DND-41 (cell line): Measurements from ENCODE around the gene TYSND1.

Experiments used
- ATAC-seq: fragments of 200-7000 bp; cut with Tn5 transposase; 3 replicates; pipeline ENCODE4 v1.9.1; 2021; ENCODE audit warnings: low read depth; ENCODE audit not compliant: insufficient read depth
- DNase-seq: peaks from one replicate; pipeline ENCODE4 v3.0.0-alpha.2; 2020
- H2AFZ ChIP-seq: 2 replicates; pipeline ENCODE4 v1.6.0; 2012; ENCODE audit warnings: low read depth, low read length
- H3K27ac ChIP-seq: 2 replicates; pipeline ENCODE4 v1.5.1; 2012; ENCODE audit warnings: low read length, inconsistent platforms
- H3K27me3 ChIP-seq: fragments of 200-600 bp; sonication (generic); 2 replicates; pipeline ENCODE4 v1.6.0; 2012; ENCODE audit warnings: low read length, mild to moderate bottlenecking, inconsistent platforms; ENCODE audit not compliant: insufficient read depth, poor library complexity
- H3K36me3 ChIP-seq: 2 replicates; pipeline ENCODE4 v1.5.1; 2012; ENCODE audit warnings: low read length, inconsistent platforms; ENCODE audit not compliant: insufficient read depth
- H3K4me1 ChIP-seq: 2 replicates; pipeline ENCODE4 v1.5.1; 2012; ENCODE audit warnings: mild to moderate bottlenecking, low read length; ENCODE audit not compliant: insufficient read depth
- H3K4me2 ChIP-seq: 2 replicates; pipeline ENCODE4 v1.6.0; 2012; ENCODE audit warnings: mild to moderate bottlenecking, moderate library complexity, low read length, inconsistent platforms; ENCODE audit not compliant: insufficient read depth
- H3K4me3 ChIP-seq, 2 experiments: fragments of 200-600 bp in 1 of 2; shearing (Covaris generic) in 1 of 2; 2 replicates each; pipeline ENCODE4 v1.5.1; 2012 to 2016; ENCODE audit warnings: inconsistent platforms in 2 of 2, low read length in 2 of 2, mild to moderate bottlenecking in 2 of 2, low read depth in 1 of 2, moderate library complexity in 1 of 2
- H3K79me2 ChIP-seq: 2 replicates; pipeline ENCODE4 v1.6.0; 2012; ENCODE audit warnings: low read length, inconsistent platforms; ENCODE audit not compliant: insufficient read depth
- H3K9ac ChIP-seq: 2 replicates; pipeline ENCODE4 v1.6.0; 2012; ENCODE audit warnings: low read depth, mild to moderate bottlenecking, inconsistent platforms, low read length, moderate library complexity
- H3K9me3 ChIP-seq: 2 replicates; pipeline ENCODE4 v1.5.1; 2012; ENCODE audit warnings: low read length, moderate library complexity, mild to moderate bottlenecking, inconsistent platforms; ENCODE audit not compliant: insufficient read depth, severe bottlenecking
- H4K20me1 ChIP-seq: 2 replicates; pipeline ENCODE4 v1.6.0; 2012; ENCODE audit warnings: low read length; ENCODE audit not compliant: insufficient read depth
- CTCF ChIP-seq: IDR thresholded peaks from 2 replicates; pipeline ENCODE4 v1.5.1; 2012; ENCODE audit warnings: borderline replicate concordance, low read length, moderate library complexity, mild to moderate bottlenecking; ENCODE audit not compliant: poor library complexity, severe bottlenecking; ENCODE audit errors: extremely low read depth
- EZH2 ChIP-seq: IDR thresholded peaks from 3 replicates; pipeline ENCODE4 v1.6.1; 2012; ENCODE audit warnings: borderline replicate concordance, low read depth, mild to moderate bottlenecking, moderate library complexity, low read length, inconsistent platforms; ENCODE audit not compliant: severe bottlenecking

The TYSND1 gene

GRCh38 chr10:70166394-70166793, 19.9 kb upstream of the TYSND1 start:
- no peak overlapping the region for H3K9ac ChIP-seq
- no peak overlapping the region for H3K4me2 ChIP-seq
- H3K9me3 ChIP-seq: no peaks in the 10 kb centered on the region
- ATAC-seq: no peak
- no peak overlapping the region for H2AFZ ChIP-seq
- H3K79me2 ChIP-seq: peaks cover 92% of the 10 kb centered on the region
- peaks cover 45% of the 10 kb centered on the region for H3K36me3 ChIP-seq
- H3K27me3 ChIP-seq: no peaks in the 10 kb centered on the region
- no peak overlapping the region for H3K4me3 ChIP-seq
- H3K27ac ChIP-seq: no peak overlapping the region
- peaks cover 74% of the 10 kb centered on the region for H4K20me1 ChIP-seq
- peaks cover 66% of the 10 kb centered on the region for H3K4me1 ChIP-seq
- no peak for TF ChIP-seq CTCF
- TF ChIP-seq EZH2: no peak
- DNase-seq: no peak

DNA sequence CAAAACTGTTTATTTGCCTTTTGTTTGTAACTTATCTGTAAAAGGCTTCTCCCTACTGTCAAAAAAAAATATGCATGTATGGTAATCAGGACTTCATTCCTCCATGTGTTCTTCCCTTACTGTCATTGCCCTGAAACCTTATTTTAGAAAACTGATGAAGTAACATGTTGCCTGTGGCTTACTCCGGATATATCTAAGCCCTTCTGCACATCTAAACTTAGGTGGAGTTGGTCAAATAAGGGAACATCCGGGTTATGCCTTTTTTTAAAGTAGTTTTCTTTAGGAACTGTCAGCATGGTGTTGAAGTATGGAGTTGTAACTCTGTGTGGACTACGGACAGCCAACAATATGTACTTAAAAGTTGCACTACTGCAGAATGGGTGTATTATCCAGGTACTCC, 17.7 kb upstream of the TYSND1 start:
- Histone ChIP-seq H3K27ac (no peak overlapping the region), H3K9me3 (no peaks in the 10 kb centered on the region), H3K4me3 (no peak overlapping the region), H3K79me2 (peaks cover 97% of the 10 kb centered on the region), H3K36me3 (peaks cover 67% of the 10 kb centered on the region), H4K20me1 (peaks cover 73% of the 10 kb centered on the region), H3K27me3 (no peaks in the 10 kb centered on the region), H3K4me1 (peaks cover 56% of the 10 kb centered on the region), H2AFZ (no peak overlapping the region), H3K9ac (no peak overlapping the region), H3K4me2 (peak overlapping the region; percentile 4; the same call in 1 of the 2 replicates)
- DNase-seq (no peak), ATAC-seq (no peak)
- TF ChIP-seq CTCF: no peak
- no peak for TF ChIP-seq EZH2

DNA sequence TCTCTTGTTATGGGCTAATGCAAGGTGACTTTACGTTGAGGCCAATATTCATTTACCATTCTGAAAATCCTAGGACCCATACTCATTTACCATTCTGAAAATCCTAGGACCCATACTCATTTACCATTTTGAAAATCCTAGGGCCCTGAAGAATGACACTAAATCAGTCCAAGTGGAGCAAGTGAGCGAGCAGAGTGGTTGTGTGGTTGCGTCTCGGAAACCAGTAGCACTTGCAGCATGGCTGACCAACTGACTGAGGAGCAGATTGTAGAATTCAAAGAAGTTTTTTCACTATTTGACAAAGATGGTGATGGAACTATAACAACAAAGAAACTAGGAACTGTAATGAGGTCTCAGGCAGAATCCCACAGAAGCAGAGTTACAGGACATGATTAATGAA, 16.9 kb upstream of the TYSND1 start:
- DNase-seq: no peak
- H3K4me2 ChIP-seq: peak overlapping the region; percentile 16; the same call in 1 of the 2 replicates
- H3K4me1 ChIP-seq: peaks cover 49% of the 10 kb centered on the region
- peaks cover 70% of the 10 kb centered on the region for H3K36me3 ChIP-seq
- peaks cover 91% of the 10 kb centered on the region for H3K79me2 ChIP-seq
- H2AFZ ChIP-seq: no peak overlapping the region
- no peaks in the 10 kb centered on the region for H3K9me3 ChIP-seq
- H3K4me3 ChIP-seq: no peak overlapping the region
- no peaks in the 10 kb centered on the region for H3K27me3 ChIP-seq
- no peak for TF ChIP-seq EZH2
- ATAC-seq: no peak
- H4K20me1 ChIP-seq: peaks cover 66% of the 10 kb centered on the region
- H3K27ac ChIP-seq: no peak overlapping the region
- no peak overlapping the region for H3K9ac ChIP-seq

- no peaks in the 10 kb centered on the region for H3K27me3 ChIP-seq
- H3K9me3 ChIP-seq: no peaks in the 10 kb centered on the region
- TF ChIP-seq EZH2: no peak
- TF ChIP-seq CTCF: no peak
- DNase-seq (peak; percentile 59), ATAC-seq (peak; percentile 93)
- no peak overlapping the region for H3K9ac ChIP-seq
- peaks cover 89% of the 10 kb centered on the region for H3K79me2 ChIP-seq
- no peak overlapping the region for H3K27ac ChIP-seq
- no peak overlapping the region for H3K4me2 ChIP-seq
- no peak overlapping the region for H3K4me3 ChIP-seq
- H3K36me3 ChIP-seq: peaks cover 71% of the 10 kb centered on the region
- peaks cover 65% of the 10 kb centered on the region for H4K20me1 ChIP-seq
- peaks cover 43% of the 10 kb centered on the region for H3K4me1 ChIP-seq
- no peak overlapping the region for H2AFZ ChIP-seq
Measured at GRCh38 chr10:70162892-70163201, 16.3 kb upstream of the TYSND1 start.
